Neural cell (in vitro differentiated cells): ENCODE measurements around the gene SLC2A6. TPM values are rescaled to one million over a fixed set of nuclear protein-coding genes. Genes with fewer than 3 reads are reported as not detected.

Source experiments
- H2AFZ ChIP-seq: fragments of 200-600, 300-800 bp; sonication (generic), shearing (Covaris generic); 2 replicates; pipeline ENCODE4 v1.6.0; 2014; ENCODE audit warnings: low read depth, mild to moderate bottlenecking, antibody characterized with exemption, low read length, moderate library complexity
- H3F3A ChIP-seq: fragments of 200-600 bp; shearing (Covaris generic); 2 replicates; pipeline ENCODE4 v1.6.1; 2016; ENCODE audit warnings: mild to moderate bottlenecking, moderate library complexity, mixed read lengths, antibody characterized with exemption, low read length; ENCODE audit not compliant: insufficient read depth, poor library complexity, severe bottlenecking
- H3K27ac ChIP-seq: fragments of 200-600, 300-800 bp; sonication (generic), shearing (Covaris generic); 2 replicates; pipeline ENCODE4 v1.5.1; 2014; ENCODE audit warnings: mild to moderate bottlenecking, low read length, moderate library complexity
- H3K27me3 ChIP-seq: fragments of 300-800, 200-600 bp; sonication (generic), shearing (Covaris generic); 2 replicates; pipeline ENCODE4 v1.6.0; 2014; ENCODE audit warnings: mild to moderate bottlenecking, low read depth, low read length, moderate library complexity; ENCODE audit not compliant: insufficient read depth
- H3K36me3 ChIP-seq: fragments of 300-800, 200-600 bp; sonication (generic), shearing (Covaris generic); 2 replicates; pipeline ENCODE4 v1.5.1; 2014; ENCODE audit warnings: mild to moderate bottlenecking, antibody characterized with exemption, low read length, moderate library complexity; ENCODE audit not compliant: insufficient read depth
- H3K4me2 ChIP-seq: fragments of 300-800, 200-600 bp; sonication (generic), shearing (Covaris generic); 2 replicates; pipeline ENCODE4 v1.6.0; 2014; ENCODE audit warnings: mild to moderate bottlenecking, low read length
- H3K4me3 ChIP-seq: fragments of 300-800, 200-600 bp; sonication (generic), shearing (Covaris generic); 2 replicates; pipeline ENCODE4 v1.5.1; 2014; ENCODE audit warnings: mild to moderate bottlenecking, low read length, moderate library complexity
- H3K79me2 ChIP-seq: fragments of 200-600 bp; shearing (Covaris generic); replicated peaks from 2 replicates; pipeline ENCODE4 v1.6.0; 2014; ENCODE audit warnings: mild to moderate bottlenecking, low read length, moderate library complexity; ENCODE audit not compliant: insufficient read depth
- H3K9ac ChIP-seq: fragments of 300-800, 200-600 bp; sonication (generic), shearing (Covaris generic); 2 replicates; pipeline ENCODE4 v1.6.1; 2016; ENCODE audit warnings: mild to moderate bottlenecking, low read length, mixed read lengths
- H3K9me2 ChIP-seq: fragments of 200-600 bp; shearing (Covaris generic); 2 replicates; pipeline ENCODE4 v1.6.1; 2016; ENCODE audit warnings: mild to moderate bottlenecking, low read length, mixed read lengths; ENCODE audit not compliant: insufficient read depth
- H3K9me3 ChIP-seq: fragments of 200-600, 300-800 bp; sonication (generic), shearing (Covaris generic); 2 replicates; pipeline ENCODE4 v1.6.1; 2016; ENCODE audit warnings: mild to moderate bottlenecking, mixed run types, low read length, moderate library complexity, mixed read lengths
- H4K20me1 ChIP-seq: fragments of 200-600 bp; shearing (Covaris generic); 2 replicates; pipeline ENCODE4 v1.6.1; 2016; ENCODE audit warnings: mild to moderate bottlenecking, mixed run types; ENCODE audit not compliant: insufficient read depth
- CTCF ChIP-seq: fragments of 450-650 bp; IDR thresholded peaks from 2 replicates; pipeline ENCODE4 v1.5.1; 2014; ENCODE audit warnings: antibody characterized with exemption, mild to moderate bottlenecking, moderate library complexity; ENCODE audit not compliant: poor library complexity, severe bottlenecking
- EP300 ChIP-seq: fragments of 450-650 bp; conservative IDR thresholded peaks from 2 replicates; pipeline ENCODE4 v1.6.1; 2014; ENCODE audit warnings: antibody characterized with exemption, mild to moderate bottlenecking, moderate library complexity; ENCODE audit not compliant: poor library complexity, severe bottlenecking
- EZH2 ChIP-seq: fragments of 200-600, 300-800 bp; shearing (Covaris generic), sonication (generic); IDR thresholded peaks from 2 replicates; pipeline ENCODE4 v1.6.1; 2014; ENCODE audit warnings: antibody characterized with exemption, low read length, borderline replicate concordance, mild to moderate bottlenecking; ENCODE audit not compliant: insufficient read depth, poor library complexity, severe bottlenecking
- MXI1 ChIP-seq: fragments of 450-650 bp; conservative IDR thresholded peaks from 2 replicates; pipeline ENCODE4 v1.6.1; 2014; ENCODE audit warnings: antibody characterized with exemption, mild to moderate bottlenecking; ENCODE audit not compliant: poor library complexity, severe bottlenecking
- POLR2AphosphoS5 ChIP-seq: IDR thresholded peaks from 2 replicates; pipeline ENCODE4 v1.6.1; 2012
- RAD21 ChIP-seq: fragments of 450-650 bp; conservative IDR thresholded peaks from 2 replicates; pipeline ENCODE4 v1.6.1; 2014; ENCODE audit warnings: antibody characterized with exemption, mild to moderate bottlenecking, moderate library complexity
- REST ChIP-seq: IDR thresholded peaks from 2 replicates; pipeline ENCODE4 v1.6.1; 2012; ENCODE audit warnings: borderline replicate concordance
- SMC3 ChIP-seq: fragments of 450-650 bp; conservative IDR thresholded peaks from 2 replicates; pipeline ENCODE4 v1.6.1; 2014; ENCODE audit warnings: antibody characterized with exemption, mild to moderate bottlenecking, moderate library complexity; ENCODE audit not compliant: poor library complexity
- TAF1 ChIP-seq: IDR thresholded peaks from 2 replicates; pipeline ENCODE4 v1.6.1; 2012; ENCODE audit warnings: low read depth
- polyA plus RNA-seq: library from polyadenylated mRNA; depleted of rRNA; stranded (reverse); fragments of >200 nt; gene quantifications from 2 replicates; pipeline ENCODE4 v1.2.3, GENCODE V29; 2014

The SLC2A6 gene
- polyA plus RNA-seq, 1 donor from 2014 or later, result 11.5 TPM

- no peak overlapping the region for H3K4me2 ChIP-seq
- no peaks in the 10 kb centered on the region for H3K9me2 ChIP-seq
- H3K27ac ChIP-seq, result no peak overlapping the region
- H3K79me2 ChIP-seq, result no peaks in the 10 kb centered on the region
- TF ChIP-seq TAF1, result no peak
- no peak for TF ChIP-seq SMC3
- TF ChIP-seq POLR2AphosphoS5, result no peak
- no peak for TF ChIP-seq CTCF
- TF ChIP-seq REST, result no peak
- TF ChIP-seq MXI1, result no peak
- H2AFZ ChIP-seq, result no peak overlapping the region
- H3K4me3 ChIP-seq, result no peak overlapping the region
- no peaks in the 10 kb centered on the region for H3F3A ChIP-seq
- H3K27me3 ChIP-seq, result no peaks in the 10 kb centered on the region
- H4K20me1 ChIP-seq, result no peaks in the 10 kb centered on the region
- H3K9me3 ChIP-seq, result no peaks in the 10 kb centered on the region
- no peaks in the 10 kb centered on the region for H3K36me3 ChIP-seq
- H3K9ac ChIP-seq, result no peak overlapping the region
Observed at GRCh38 chr9:133509179-133510083, 30.5 kb upstream of the SLC2A6 start.

DNA sequence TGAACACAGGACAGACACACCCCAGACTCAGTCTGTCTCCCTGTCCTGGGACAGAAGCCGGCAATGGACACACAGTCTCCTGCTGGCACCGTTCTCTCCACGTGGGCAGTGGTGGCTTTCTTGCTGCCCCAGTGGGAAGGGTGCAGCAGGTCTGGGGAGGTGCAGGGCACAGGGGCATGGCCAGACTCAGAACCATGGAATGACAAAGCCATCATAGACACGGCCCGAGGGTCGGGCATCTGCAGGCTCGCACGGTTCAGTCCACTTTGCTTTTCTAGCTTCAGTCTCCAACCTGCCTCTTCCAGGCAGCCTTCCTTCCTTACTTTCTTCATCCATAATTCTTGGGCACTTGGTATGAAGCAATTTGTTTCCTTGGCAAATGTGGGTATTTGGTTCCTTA lies 29.1 kb upstream of the SLC2A6 start:
- Histone ChIP-seq H3K27me3 (no peaks in the 10 kb centered on the region), H2AFZ (no peak overlapping the region), H3K9me3 (no peaks in the 10 kb centered on the region), H3K79me2 (no peaks in the 10 kb centered on the region), H3K9ac (no peak overlapping the region), H3K9me2 (no peaks in the 10 kb centered on the region), H3K4me3 (no peak overlapping the region), H3K27ac (no peak overlapping the region), H4K20me1 (no peaks in the 10 kb centered on the region), H3K4me2 (no peak overlapping the region), H3K36me3 (no peaks in the 10 kb centered on the region), H3F3A (no peaks in the 10 kb centered on the region)
- TF ChIP-seq EP300 (no peak), POLR2AphosphoS5 (no peak), SMC3 (no peak), REST (no peak), TAF1 (no peak), MXI1 (no peak), CTCF (no peak), EZH2 (no peak), RAD21 (no peak)
